Fibroblast of lung (primary cell): ENCODE measurements around the gene CBFA2T3. TPM values are rescaled to one million over a fixed set of nuclear protein-coding genes. Genes with fewer than 3 reads are reported as not detected.

Experiments
- DNase-seq, 2 donors: peaks; one replicate each; pipeline versions ENCODE4 v3.0.0 to v3.0.0-alpha.2; 2010; ENCODE audit warnings: low read depth in 2 of 2
- H2AFZ ChIP-seq: 2 replicates; pipeline ENCODE4 v1.5.1; 2012; ENCODE audit warnings: low read length, control low read depth, inconsistent platforms
- H3K27ac ChIP-seq: 2 replicates; pipeline ENCODE4 v1.5.1; 2011; ENCODE audit warnings: low read length, control low read depth; ENCODE audit not compliant: insufficient read depth
- H3K27me3 ChIP-seq: 2 replicates; pipeline ENCODE4 v1.5.1; 2011; ENCODE audit warnings: mild to moderate bottlenecking, low read length; ENCODE audit not compliant: control insufficient read depth, insufficient read depth
- H3K36me3 ChIP-seq: 2 replicates; pipeline ENCODE4 v1.5.1; 2011; ENCODE audit warnings: low read length; ENCODE audit not compliant: control insufficient read depth, insufficient read depth
- H3K4me1 ChIP-seq: 2 replicates; pipeline ENCODE4 v1.5.1; 2011; ENCODE audit warnings: low read length; ENCODE audit not compliant: control insufficient read depth, insufficient read depth; ENCODE audit errors: extremely low read depth
- H3K4me2 ChIP-seq: 2 replicates; pipeline ENCODE4 v1.5.1; 2011; ENCODE audit warnings: low read length, control low read depth; ENCODE audit not compliant: insufficient read depth; ENCODE audit errors: extremely low read depth
- H3K4me3 ChIP-seq, 4 experiments: fragments of 200-600 bp in 1 of 4; sonication (generic) in 1 of 4; replicated peaks in 1 of 4; 2 replicates each; pipeline ENCODE4 v1.5.1; 2011 to 2016; ENCODE audit warnings: low read length in 4 of 4, low read depth in 3 of 4, mild to moderate bottlenecking in 3 of 4, control low read depth in 2 of 4, inconsistent platforms in 1 of 4, mixed read lengths in 1 of 4; ENCODE audit not compliant: insufficient read depth in 1 of 4; ENCODE audit errors: control extremely low read depth in 1 of 4
- H3K79me2 ChIP-seq: 2 replicates; pipeline ENCODE4 v1.5.1; 2012; ENCODE audit warnings: mild to moderate bottlenecking, low read length, inconsistent platforms; ENCODE audit not compliant: control insufficient read depth, insufficient read depth
- H3K9ac ChIP-seq: 2 replicates; pipeline ENCODE4 v1.5.1; 2011; ENCODE audit warnings: mild to moderate bottlenecking, low read length, control low read depth; ENCODE audit not compliant: insufficient read depth
- H3K9me3 ChIP-seq: 2 replicates; pipeline ENCODE4 v1.5.1; 2012; ENCODE audit warnings: low read depth, low read length; ENCODE audit not compliant: control insufficient read depth, insufficient read depth
- H4K20me1 ChIP-seq: 2 replicates; pipeline ENCODE4 v1.5.1; 2011; ENCODE audit warnings: low read length; ENCODE audit not compliant: control insufficient read depth, insufficient read depth; ENCODE audit errors: extremely low read depth
- CTCF ChIP-seq, 2 donors: IDR thresholded peaks in 1 of 2; conservative IDR thresholded peaks in 1 of 2; 1 replicate in 1 of 2; 2 replicates in 1 of 2; pipeline ENCODE4 v1.5.1; 2011 to 2012; ENCODE audit warnings: low read length in 2 of 2, control low read depth in 1 of 2, inconsistent platforms in 1 of 2, low read depth in 1 of 2, mild to moderate bottlenecking in 1 of 2
- EZH2 ChIP-seq: IDR thresholded peaks from 2 replicates; pipeline ENCODE4 v1.5.1; 2012; ENCODE audit warnings: low read length, control low read depth, mild to moderate bottlenecking; ENCODE audit errors: missing control alignments
- polyA plus RNA-seq, 2 donors: library from polyadenylated mRNA; depleted of rRNA in 1 of 2; stranded (reverse) in 1 of 2; unstranded in 1 of 2; fragments of >200 nt; gene quantifications; 2 replicates each; pipeline ENCODE4 v1.2.1, GENCODE V29; 2011 to 2012; ENCODE audit warnings: missing spikeins in 1 of 2
- total RNA-seq: library from RNA; depleted of rRNA; stranded (reverse); fragments of >200 nt; gene quantifications from 2 replicates; pipeline ENCODE4 v1.2.1, GENCODE V29; 2014

The CBFA2T3 gene
- total and polyA plus RNA-seq, 2 donors (not counting 1 experiment from before 2014, with no cell fraction given): under 0.01 to 0.05 TPM

- Histone ChIP-seq H2AFZ (no peak within 1 kb of the TSS), H3K36me3 (peaks cover 3% of the 10 kb centered on the region), H3K4me2 (no peak within 1 kb of the TSS), H3K4me1 (no peaks in the 10 kb centered on the region), H3K79me2 (no peaks in the 10 kb centered on the region), H3K4me3 (no peak within 1 kb of the TSS), H4K20me1 (no peaks in the 10 kb centered on the region), H3K9ac (no peak within 1 kb of the TSS), H3K27ac (no peak within 1 kb of the TSS), H3K9me3 (no peaks in the 10 kb centered on the region), H3K27me3 (peaks cover 8% of the 10 kb centered on the region)
- DNase-seq: no peak
- TF ChIP-seq EZH2: no peak
- TF ChIP-seq CTCF (conservative IDR thresholded peaks at IDR 0.05 in 1 of 2, IDR thresholded peaks at IDR 0.05 in 1 of 2; ENCODE audit: low read depth in 1 of 2, low read length in 2 of 2): no peak
Measured at GRCh38 chr16:88866151-88866920, 110.7 kb downstream of the CBFA2T3 start, which contains the start of gene PABPN1L. Gene PABPN1L, minus strand, starts transcription at chr16:88866660. Its CDS starts 54 bp downstream, at chr16:88866606.

GRCh38 chr16:88865742-88866141 is 111.3 kb downstream of the CBFA2T3 start:
- TF ChIP-seq CTCF (conservative IDR thresholded peaks at IDR 0.05 in 1 of 2, IDR thresholded peaks at IDR 0.05 in 1 of 2; ENCODE audit: low read depth in 1 of 2, low read length in 2 of 2) (no peak), EZH2 (no peak)
- Histone ChIP-seq H3K27ac (no peak overlapping the region), H3K4me3 (no peak overlapping the region), H3K9ac (no peak overlapping the region), H3K36me3 (peaks cover 3% of the 10 kb centered on the region), H3K4me2 (no peak overlapping the region), H3K4me1 (no peaks in the 10 kb centered on the region), H3K27me3 (peaks cover 6% of the 10 kb centered on the region), H4K20me1 (no peaks in the 10 kb centered on the region), H3K79me2 (no peaks in the 10 kb centered on the region), H2AFZ (no peak overlapping the region), H3K9me3 (no peaks in the 10 kb centered on the region)
- DNase-seq: no peak

- no peaks in the 10 kb centered on the region for H3K4me1 ChIP-seq
- H3K4me3 ChIP-seq: no peak overlapping the region
- H3K4me2 ChIP-seq: no peak overlapping the region
- no peaks in the 10 kb centered on the region for H4K20me1 ChIP-seq
- DNase-seq: no peak
- no peak overlapping the region for H3K9ac ChIP-seq
- H3K79me2 ChIP-seq: no peaks in the 10 kb centered on the region
- no peak for TF ChIP-seq EZH2
- no peak for TF ChIP-seq CTCF (conservative IDR thresholded peaks at IDR 0.05 in 1 of 2, IDR thresholded peaks at IDR 0.05 in 1 of 2; ENCODE audit: low read depth in 1 of 2, low read length in 2 of 2)
- no peak overlapping the region for H3K27ac ChIP-seq
- peaks cover 4% of the 10 kb centered on the region for H3K36me3 ChIP-seq
- no peaks in the 10 kb centered on the region for H3K9me3 ChIP-seq
- H2AFZ ChIP-seq: no peak overlapping the region
- peaks cover 6% of the 10 kb centered on the region for H3K27me3 ChIP-seq
Measured at GRCh38 chr16:88865310-88865709, 111.7 kb downstream of the CBFA2T3 start.
